HepG2 (cell line): ENCODE measurements around the gene MEIOB. TPM values are rescaled to one million over a fixed set of nuclear protein-coding genes. Genes with fewer than 3 reads are reported as not detected.

Experiments used
- AGO1 ChIP-seq: fragments of 200-400 bp; formaldehyde crosslinking; IDR thresholded peaks from 2 replicates; pipeline ENCODE4 v1.6.1; 2017; ENCODE audit warnings: mild to moderate bottlenecking, low read depth, low read length, moderate library complexity; ENCODE audit not compliant: poor library complexity, severe bottlenecking
- AHR ChIP-seq: IDR thresholded peaks from 2 replicates; pipeline ENCODE4 v1.6.1; 2018; ENCODE audit warnings: missing genetic modification reagents, missing compliant biosample characterization
- CSRNP1 ChIP-seq: sonication (generic); formaldehyde crosslinking; IDR thresholded peaks from 2 replicates; pipeline ENCODE4 v1.8.1; 2023; ENCODE audit warnings: mild to moderate bottlenecking, missing genetic modification reagents
- FOXP4 ChIP-seq: sonication (generic); formaldehyde crosslinking; IDR thresholded peaks from 2 replicates; pipeline ENCODE4 v1.4.0; 2020; ENCODE audit warnings: missing genetic modification reagents
- GPBP1L1 ChIP-seq: sonication (generic); formaldehyde crosslinking; IDR thresholded peaks from 2 replicates; pipeline ENCODE4 v1.5.0; 2020; ENCODE audit warnings: mild to moderate bottlenecking, missing genetic modification reagents
- HDAC6 ChIP-seq: fragments of 200-600 bp; sonication (generic); IDR thresholded peaks from 2 replicates; pipeline ENCODE4 v1.7.0; 2017; ENCODE audit warnings: mild to moderate bottlenecking, antibody characterized with exemption, low read length, low read depth
- HMGA1 ChIP-seq: sonication (generic); formaldehyde crosslinking; conservative IDR thresholded peaks from 2 replicates; pipeline ENCODE4 v1.4.0; 2020; ENCODE audit warnings: missing genetic modification reagents
- IKZF1 ChIP-seq: fragments of 450-650 bp; IDR thresholded peaks from 2 replicates; pipeline ENCODE4 v1.7.1; 2016
- MIXL1 ChIP-seq: IDR thresholded peaks from 2 replicates; pipeline ENCODE4 v1.6.1; 2016
- SAP130 ChIP-seq: IDR thresholded peaks from 2 replicates; pipeline ENCODE4 v1.6.1; 2016; ENCODE audit warnings: low read depth
- SATB2 ChIP-seq: sonication (generic); formaldehyde crosslinking; IDR thresholded peaks from 2 replicates; pipeline ENCODE4 v1.5.0; 2020; ENCODE audit warnings: missing genetic modification reagents
- TCF7L2 ChIP-seq: IDR thresholded peaks from 2 replicates; pipeline ENCODE4 v1.6.1; 2011; ENCODE audit warnings: mild to moderate bottlenecking, low read depth, low read length, moderate library complexity
- TIGD3 ChIP-seq: sonication (generic); formaldehyde crosslinking; IDR thresholded peaks from 2 replicates; pipeline ENCODE4 v1.5.1; 2020; ENCODE audit warnings: mild to moderate bottlenecking, missing genetic modification reagents, borderline replicate concordance
- ZKSCAN1 ChIP-seq: fragments of 150-350 bp; IDR thresholded peaks from 2 replicates; pipeline ENCODE4 v1.6.1; 2014; ENCODE audit warnings: low read length
- ZNF362 ChIP-seq: sonication (generic); formaldehyde crosslinking; IDR thresholded peaks from 2 replicates; pipeline ENCODE4 v1.4.0; 2020; ENCODE audit warnings: missing genetic modification reagents, mild to moderate bottlenecking, borderline replicate concordance
- ZNF552 ChIP-seq: sonication (generic); formaldehyde crosslinking; IDR thresholded peaks from 2 replicates; pipeline ENCODE4 v1.9.0; 2022; ENCODE audit warnings: missing genetic modification reagents, mild to moderate bottlenecking, borderline replicate concordance
- ZNF564 ChIP-seq: sonication (generic); formaldehyde crosslinking; IDR thresholded peaks from 2 replicates; pipeline ENCODE4 v1.8.1; 2023; ENCODE audit warnings: mild to moderate bottlenecking, missing genetic modification reagents
- ZNF691 ChIP-seq: sonication (generic); formaldehyde crosslinking; IDR thresholded peaks from 2 replicates; pipeline ENCODE4 v1.4.0; 2020; ENCODE audit warnings: missing genetic modification reagents, low read depth, mild to moderate bottlenecking, borderline replicate concordance
- ZNF713 ChIP-seq: sonication (generic); formaldehyde crosslinking; IDR thresholded peaks from 2 replicates; pipeline ENCODE4 v1.4.0; 2020; ENCODE audit warnings: mild to moderate bottlenecking, missing genetic modification reagents
- polyA plus RNA-seq, 8 experiments: library from polyadenylated mRNA; depleted of rRNA in 3 of 8; stranded (reverse) in 7 of 8; unstranded in 1 of 8; fragments of >200 nt; fragmentation: Illumina TruSeq in 4 of 8; extraction: Trizol in 4 of 8; gene quantifications; 2 replicates each; pipeline versions ENCODE4 v1.2.1 to v1.2.3, GENCODE V29; 2011 to 2016; ENCODE audit warnings: low read depth in 4 of 8, missing spikeins in 1 of 8, mixed read lengths in 1 of 8; ENCODE audit not compliant: insufficient read depth in 1 of 8
- total RNA-seq, 5 experiments: library from RNA; depleted of rRNA; stranded (reverse); fragments of >200 nt; fragmentation: Illumina TruSeq; extraction: Trizol; gene quantifications; 2 replicates each; pipeline ENCODE4 v1.2.3, GENCODE V29; 2016; ENCODE audit warnings: low read depth in 1 of 5

The MEIOB gene
- total and polyA plus RNA-seq, 2 of the 13 experiments (the other 11 are each of a cell fraction or from before 2014, with no cell fraction given) = 0.17 TPM; not detected in 1

- TF ChIP-seq AGO1 (peak; percentile 52), ZKSCAN1 (no peak), TIGD3 (CRISPR knock-in tag) (no peak), FOXP4 (CRISPR knock-in tag) (no peak), AHR (CRISPR knock-in tag) (no peak; the same call in 1 of the 2 replicates), IKZF1 (no peak), ZNF564 (CRISPR knock-in tag) (peak; percentile 87), MIXL1 (CRISPR knock-in tag) (peak; percentile 77), ZNF362 (CRISPR knock-in tag) (peak; percentile 70), ZNF713 (no peak), CSRNP1 (CRISPR knock-in tag) (peak; percentile 83; the same call in 1 of the 2 replicates), GPBP1L1 (no peak), SATB2 (no peak), TCF7L2 (no peak), ZNF552 (0 out of 2 replicates have a peak, but pooled peaks have one; percentile 56), ZNF691 (CRISPR knock-in tag) (0 out of 2 replicates have a peak, but pooled peaks have one; percentile 85), SAP130 (CRISPR knock-in tag) (peak; percentile 100), HMGA1 (no peak), HDAC6 (no peak)
Observed at GRCh38 chr16:1826691-1827573, 45.0 kb downstream of the MEIOB start, which contains the start of the genes FAHD1 and HAGH (continued).
